Parathyroid adenoma (tissue), 2 donors: ENCODE data around the gene SLC4A11.
"Not testable (repeated sequence)": the region's sequence is repeated elsewhere in the genome, so short reads cannot be mapped to it uniquely, and the experiment has no call there.

Experiments
- H2AFZ ChIP-seq: fragments of 300-600 bp; sonication (generic); one replicate; pipeline ENCODE4 v1.7.0; 2017; ENCODE audit warnings: antibody characterized with exemption, mild to moderate bottlenecking
- H3K27ac ChIP-seq: fragments of 300-600 bp; sonication (generic); one replicate; pipeline ENCODE4 v1.7.0; 2017
- H3K27me3 ChIP-seq: fragments of 300-600 bp; sonication (generic); one replicate; pipeline ENCODE4 v1.7.0; 2017; ENCODE audit warnings: low read length; ENCODE audit not compliant: control insufficient read depth, insufficient read depth
- H3K36me3 ChIP-seq: fragments of 300-600 bp; sonication (generic); one replicate; pipeline ENCODE4 v1.7.0; 2017; ENCODE audit warnings: low read length; ENCODE audit not compliant: control insufficient read depth, insufficient read depth
- H3K4me1 ChIP-seq: fragments of 300-600 bp; sonication (generic); one replicate; pipeline ENCODE4 v1.7.0; 2017; ENCODE audit warnings: control low read depth
- H3K4me2 ChIP-seq: fragments of 300-600 bp; sonication (generic); one replicate; pipeline ENCODE4 v1.7.0; 2017; ENCODE audit warnings: low read length
- H3K4me3 ChIP-seq: fragments of 300-600 bp; sonication (generic); one replicate; pipeline ENCODE4 v1.7.0; 2017; ENCODE audit warnings: low read depth, low read length
- H3K79me2 ChIP-seq: fragments of 300-600 bp; sonication (generic); one replicate; pipeline ENCODE4 v1.7.0; 2017; ENCODE audit warnings: control low read depth
- H3K9ac ChIP-seq: fragments of 300-600 bp; sonication (generic); one replicate; pipeline ENCODE4 v1.7.0; 2017; ENCODE audit warnings: mild to moderate bottlenecking
- H3K9me3 ChIP-seq: fragments of 300-600 bp; sonication (generic); one replicate; pipeline ENCODE4 v1.7.0; 2017; ENCODE audit warnings: low read length; ENCODE audit not compliant: control insufficient read depth
- TF ChIP-seq, protein P1 (sequence below): fragments of 300-600 bp; sonication (generic); IDR thresholded peaks from one replicate; pipeline ENCODE4 v1.7.0; 2017; ENCODE audit warnings: antibody characterized with exemption, mild to moderate bottlenecking
- donor health status: primary hyperparathyroidism.

The SLC4A11 gene

DNA sequence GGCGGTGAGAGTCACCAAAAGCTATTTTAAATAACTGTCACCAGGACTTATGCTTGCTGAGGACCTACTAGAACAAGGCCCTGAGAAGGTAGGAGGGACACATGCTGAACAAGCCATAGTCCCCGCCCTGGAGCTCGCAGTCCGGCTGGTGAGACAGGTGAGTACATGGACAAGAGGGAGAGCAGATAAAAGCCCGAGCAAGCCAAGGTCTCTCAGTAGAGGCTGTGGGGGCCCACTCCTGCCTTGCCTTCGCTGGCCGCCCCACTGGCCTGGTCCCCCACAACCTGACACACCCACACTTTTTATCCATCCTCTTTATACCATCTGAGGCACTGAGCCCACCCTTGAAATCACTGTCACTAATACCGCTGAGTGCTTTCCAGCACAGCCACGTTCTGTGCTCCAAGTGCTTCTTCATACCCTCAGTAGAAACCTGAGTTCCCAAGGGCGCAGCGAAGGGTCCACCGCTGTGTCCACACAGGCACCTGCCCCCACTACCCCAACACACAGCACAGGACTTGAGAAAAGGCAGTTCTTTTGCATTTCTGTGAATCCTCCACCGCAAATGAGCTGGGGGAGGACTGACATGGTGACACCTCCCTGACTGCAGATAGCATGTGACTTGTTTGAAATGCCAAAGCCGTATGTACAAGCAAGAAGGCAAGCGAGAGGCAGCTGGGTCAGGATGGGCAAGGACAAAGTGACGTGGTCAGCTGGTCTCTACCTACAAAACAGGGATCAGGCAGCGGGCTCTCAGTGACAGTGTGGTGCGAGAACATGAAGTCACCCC, 46.6 kb downstream of the SLC4A11 start:
- Histone ChIP-seq H3K9ac (no peak overlapping the region), H3K4me1 (no peaks in the 10 kb centered on the region), H3K36me3 (no peaks in the 10 kb centered on the region), H3K79me2 (no peaks in the 10 kb centered on the region), H3K27ac (no peak overlapping the region), H3K27me3 (no peaks in the 10 kb centered on the region), H3K9me3 (no peaks in the 10 kb centered on the region), H2AFZ (no peak overlapping the region), H3K4me3 (no peak overlapping the region), H3K4me2 (no peak overlapping the region)
- TF ChIP-seq, protein P1, sequence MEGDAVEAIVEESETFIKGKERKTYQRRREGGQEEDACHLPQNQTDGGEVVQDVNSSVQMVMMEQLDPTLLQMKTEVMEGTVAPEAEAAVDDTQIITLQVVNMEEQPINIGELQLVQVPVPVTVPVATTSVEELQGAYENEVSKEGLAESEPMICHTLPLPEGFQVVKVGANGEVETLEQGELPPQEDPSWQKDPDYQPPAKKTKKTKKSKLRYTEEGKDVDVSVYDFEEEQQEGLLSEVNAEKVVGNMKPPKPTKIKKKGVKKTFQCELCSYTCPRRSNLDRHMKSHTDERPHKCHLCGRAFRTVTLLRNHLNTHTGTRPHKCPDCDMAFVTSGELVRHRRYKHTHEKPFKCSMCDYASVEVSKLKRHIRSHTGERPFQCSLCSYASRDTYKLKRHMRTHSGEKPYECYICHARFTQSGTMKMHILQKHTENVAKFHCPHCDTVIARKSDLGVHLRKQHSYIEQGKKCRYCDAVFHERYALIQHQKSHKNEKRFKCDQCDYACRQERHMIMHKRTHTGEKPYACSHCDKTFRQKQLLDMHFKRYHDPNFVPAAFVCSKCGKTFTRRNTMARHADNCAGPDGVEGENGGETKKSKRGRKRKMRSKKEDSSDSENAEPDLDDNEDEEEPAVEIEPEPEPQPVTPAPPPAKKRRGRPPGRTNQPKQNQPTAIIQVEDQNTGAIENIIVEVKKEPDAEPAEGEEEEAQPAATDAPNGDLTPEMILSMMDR, result no peak

DNA sequence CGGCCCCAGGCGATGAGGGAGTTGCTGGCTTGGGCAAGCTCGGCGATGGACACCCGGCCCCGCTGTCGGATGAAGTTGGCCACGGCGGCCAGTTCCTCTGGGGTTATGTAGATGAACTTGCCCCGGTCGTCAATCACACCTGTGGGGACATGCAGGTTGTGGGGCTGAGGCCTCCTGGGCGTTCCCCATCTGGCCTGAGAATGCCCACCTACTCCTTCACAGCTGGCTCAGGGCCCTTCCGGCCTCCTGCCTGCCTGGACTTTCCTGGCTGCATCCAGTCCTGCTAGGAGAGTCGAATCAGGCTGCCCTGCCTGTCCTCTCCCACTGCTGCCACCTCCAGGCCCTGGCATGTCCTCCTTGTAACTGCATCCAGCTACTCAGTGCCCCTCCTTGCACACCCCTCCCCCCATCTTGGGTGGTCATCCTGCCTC, 48.3 kb downstream of the SLC4A11 start:
- Histone ChIP-seq H3K9ac (no peak overlapping the region), H3K4me2 (no peak overlapping the region), H3K79me2 (no peaks in the 10 kb centered on the region), H3K4me1 (no peaks in the 10 kb centered on the region), H3K4me3 (no peak overlapping the region), H3K27ac (no peak overlapping the region), H3K9me3 (no peaks in the 10 kb centered on the region), H3K36me3 (no peaks in the 10 kb centered on the region), H3K27me3 (no peaks in the 10 kb centered on the region), H2AFZ (no peak overlapping the region)
- TF ChIP-seq, protein P1, result no peak

DNA sequence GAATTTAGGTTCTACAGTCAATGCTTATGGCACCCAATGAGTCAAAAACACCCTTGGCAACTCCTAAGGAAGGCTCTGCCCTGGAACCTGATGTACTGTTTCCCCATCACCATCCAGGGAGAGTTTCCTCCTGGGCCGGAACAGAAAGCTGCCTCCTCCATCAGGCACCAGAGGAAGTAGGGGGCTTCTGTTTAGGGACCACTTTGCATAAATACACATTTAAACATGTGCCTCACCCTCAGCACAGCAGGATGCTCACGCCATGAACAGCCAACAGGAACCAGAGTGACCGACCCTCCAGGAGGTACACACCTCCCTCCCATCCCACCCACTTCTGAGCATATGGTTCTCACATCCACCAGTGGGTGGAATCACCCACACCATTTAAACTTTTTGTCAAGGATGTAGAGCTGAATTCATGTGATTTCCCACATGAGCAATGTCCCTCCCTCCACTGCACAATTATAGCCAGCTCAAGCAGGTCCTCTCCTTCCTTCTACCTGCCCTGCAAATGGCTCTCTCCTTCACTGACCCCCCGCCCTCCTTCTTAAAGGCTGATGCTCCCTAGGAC, 49.3 kb downstream of the SLC4A11 start:
- TF ChIP-seq, protein P1, result no peak
- Histone ChIP-seq H3K9me3 (no peaks in the 10 kb centered on the region), H3K36me3 (no peaks in the 10 kb centered on the region), H3K4me1 (no peaks in the 10 kb centered on the region), H3K9ac (no peak overlapping the region), H3K4me2 (no peak overlapping the region), H2AFZ (no peak overlapping the region), H3K4me3 (no peak overlapping the region), H3K27me3 (no peaks in the 10 kb centered on the region), H3K79me2 (no peaks in the 10 kb centered on the region), H3K27ac (no peak overlapping the region)

DNA sequence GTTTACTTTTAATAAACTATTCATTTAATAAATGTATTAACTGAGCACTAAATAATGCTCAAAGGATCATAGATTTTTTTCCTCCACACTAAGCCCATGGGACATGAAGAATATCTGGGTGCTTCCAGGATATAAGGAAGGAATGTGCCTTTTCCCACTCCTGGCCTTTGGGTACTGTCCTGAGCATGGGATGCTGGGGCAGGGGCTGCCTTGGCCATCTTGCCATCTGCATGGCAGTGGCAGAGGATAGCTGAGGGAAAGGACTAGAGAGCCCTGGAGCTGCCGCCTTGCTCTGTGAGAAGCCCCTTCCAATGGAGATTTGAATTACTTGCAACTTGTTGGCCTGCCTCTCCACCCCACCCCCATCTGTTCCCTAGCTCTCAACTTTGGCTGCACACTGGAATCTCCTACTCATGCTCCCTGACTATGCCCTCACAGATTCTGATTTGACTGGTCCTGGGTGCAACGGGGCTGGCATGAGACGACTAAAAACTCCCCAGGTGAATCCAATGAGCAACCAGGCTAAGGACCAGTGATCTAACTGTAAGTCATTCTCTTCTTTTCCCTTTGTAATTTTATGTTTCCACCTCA, 50.1 kb downstream of the SLC4A11 start:
- no peak overlapping the region for H3K4me2 ChIP-seq
- no peaks in the 10 kb centered on the region for H3K79me2 ChIP-seq
- no peak overlapping the region for H3K9ac ChIP-seq
- H3K9me3 ChIP-seq, result no peaks in the 10 kb centered on the region
- no peaks in the 10 kb centered on the region for H3K4me1 ChIP-seq
- TF ChIP-seq, protein P1, result no peak
- H3K27ac ChIP-seq, result no peak overlapping the region
- no peak overlapping the region for H2AFZ ChIP-seq
- no peak overlapping the region for H3K4me3 ChIP-seq
- no peaks in the 10 kb centered on the region for H3K36me3 ChIP-seq
- H3K27me3 ChIP-seq, result no peaks in the 10 kb centered on the region

DNA sequence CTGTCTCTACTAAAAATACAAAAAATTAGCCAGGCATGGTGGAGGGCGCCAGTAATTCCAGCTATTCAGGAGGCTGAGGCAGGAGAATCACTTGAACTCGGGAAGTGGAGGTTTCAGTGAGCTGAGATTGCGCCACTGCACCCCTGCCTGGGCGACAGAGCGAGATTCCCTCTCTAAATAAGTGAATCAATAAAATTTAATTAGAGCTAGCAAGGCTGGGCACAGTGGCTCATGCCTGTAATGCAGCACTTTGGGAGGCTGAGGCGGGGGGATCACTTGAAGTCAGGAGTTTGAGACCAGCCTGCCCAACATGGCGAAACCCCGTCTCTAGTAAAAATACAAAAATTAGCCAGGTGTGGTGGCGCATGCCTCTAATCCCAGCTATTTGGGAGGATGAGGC, 51.1 kb downstream of the SLC4A11 start:
- not testable (repeated sequence) for H3K4me1 ChIP-seq, H3K9ac ChIP-seq, H3K27me3 ChIP-seq, H3K27ac ChIP-seq, H2AFZ ChIP-seq, H3K79me2 ChIP-seq, H3K9me3 ChIP-seq, H3K4me2 ChIP-seq, H3K4me3 ChIP-seq, H3K36me3 ChIP-seq
